Thyroid gland (tissue), 4 donors: ENCODE measurements around the gene TTC17.

Experiments used
- CTCF ChIP-seq, 6 experiments: fragments of 200-600 bp in 3 of 6; fragments of 450-650 bp in 3 of 6; sonication (generic) in 3 of 6; IDR thresholded peaks; one replicate each; pipeline ENCODE4 v1.5.1; 2016 to 2019; ENCODE audit warnings: antibody characterized with exemption in 6 of 6, mild to moderate bottlenecking in 2 of 6, inconsistent platforms in 1 of 6, moderate library complexity in 1 of 6
- POLR2A ChIP-seq, 2 donors: fragments of 450-650 bp; IDR thresholded peaks; one replicate each; pipeline ENCODE4 v1.6.1; 2017; ENCODE audit warnings: antibody characterized with exemption in 2 of 2, mild to moderate bottlenecking in 2 of 2, moderate library complexity in 1 of 2

- TF ChIP-seq POLR2A (IDR thresholded peaks at IDR 0.05) = no peak
- no peak for TF ChIP-seq CTCF (IDR thresholded peaks at IDR 0.05)
These were observed 179.3 kb downstream of the TTC17 start for GRCh38 chr11:43537833-43538615.
